GM12878 (cell line): ENCODE measurements around the gene SEMA3B. TPM values are rescaled to one million over a fixed set of nuclear protein-coding genes. Genes with fewer than 3 reads are reported as not detected.

Experiments
- ATAC-seq: fragments of 200-7000 bp; cut with Tn5 transposase; 3 replicates; pipeline ENCODE4 v1.9.1; 2020; ENCODE audit warnings: mild to moderate bottlenecking, moderate library complexity
- BruUV-seq: library from RNA; stranded (reverse); fragments of 400-500 nt; replicated peaks from 2 replicates; lab custom pipeline; 2021; lab: Mats Ljungman, UMichigan
- CTCF ChIA-PET: fragments of 300-600 bp; sonication (Branson Sonifier 250); formaldehyde crosslinking; extraction: SDS; loops from one replicate; lab custom pipeline; 2021; ENCODE audit warnings: inconsistent platforms; lab: Yijun Ruan, JAX
- POLR2A ChIA-PET: fragments of 350-600 bp; formaldehyde crosslinking; extraction: SDS; loops from one replicate; lab custom pipeline; 2021; ENCODE audit warnings: inconsistent platforms; lab: Charles Lee
- RAD21 ChIA-PET: fragments of 300-600 bp; sonication (Branson Sonifier 250); formaldehyde crosslinking; loops from one replicate; lab custom pipeline; 2023; ENCODE audit warnings: antibody characterized with exemption; ENCODE audit not compliant: unreplicated experiment; lab: Charles Lee
- SMC1A ChIA-PET: fragments of 300-600 bp; sonication (Branson Sonifier 250); formaldehyde crosslinking; loops from one replicate; lab custom pipeline; 2023; ENCODE audit not compliant: unreplicated experiment, uncharacterized antibody; lab: Charles Lee
- DNase-seq: peaks from one replicate; pipeline ENCODE4 v3.0.0-alpha.2; 2011; ENCODE audit warnings: low read depth, low spot score
- FAIRE-seq: peaks from 3 replicates; lab custom pipeline; 2011; peaks lifted over from hg19 to GRCh38; lab: Jason Lieb, UNC
- H2AFZ ChIP-seq: 2 replicates; pipeline ENCODE4 v1.6.0; 2011; ENCODE audit warnings: low read depth, low read length, control low read depth; ENCODE audit not compliant: control insufficient read depth
- H3K27ac ChIP-seq: 2 replicates; pipeline ENCODE4 v1.5.1; 2011; ENCODE audit warnings: control low read depth; ENCODE audit not compliant: control insufficient read depth, insufficient read depth
- H3K27me3 ChIP-seq, 2 experiments: replicated peaks in 1 of 2; 2 replicates each; pipeline versions ENCODE4 v1.6.0 to v1.6.1; 2011; ENCODE audit warnings: low read length in 1 of 2; ENCODE audit not compliant: control insufficient read depth in 2 of 2, insufficient read depth in 2 of 2
- H3K36me3 ChIP-seq, 2 experiments: 2 replicates each; pipeline ENCODE4 v1.5.1; 2011; ENCODE audit warnings: low read length in 1 of 2; ENCODE audit not compliant: control insufficient read depth in 2 of 2, insufficient read depth in 2 of 2
- H3K4me1 ChIP-seq: 2 replicates; pipeline ENCODE4 v1.6.1; 2011; ENCODE audit warnings: mild to moderate bottlenecking, low read length, moderate library complexity, mixed read lengths; ENCODE audit not compliant: control insufficient read depth, insufficient read depth
- H3K4me2 ChIP-seq: 2 replicates; pipeline ENCODE4 v1.6.0; 2011; ENCODE audit warnings: control low read depth; ENCODE audit not compliant: control insufficient read depth, insufficient read depth
- H3K4me3 ChIP-seq: fragments of 200-600 bp; sonication (generic); 2 replicates; pipeline ENCODE4 v1.5.1; 2016
- H3K79me2 ChIP-seq: 2 replicates; pipeline ENCODE4 v1.6.0; 2011; ENCODE audit warnings: low read length; ENCODE audit not compliant: control insufficient read depth, insufficient read depth
- H3K9ac ChIP-seq: 2 replicates; pipeline ENCODE4 v1.8.0; 2011; ENCODE audit warnings: low read length, control low read depth, mixed read lengths; ENCODE audit not compliant: control insufficient read depth, insufficient read depth
- H3K9me3 ChIP-seq: replicated peaks from 3 replicates; pipeline ENCODE4 v1.5.1; 2011; ENCODE audit warnings: mild to moderate bottlenecking, low read length; ENCODE audit not compliant: control insufficient read depth, insufficient read depth
- H4K20me1 ChIP-seq: 2 replicates; pipeline ENCODE4 v1.6.0; 2011; ENCODE audit not compliant: control insufficient read depth, insufficient read depth
- CBX3 ChIP-seq: fragments of 200-600 bp; sonication (generic); IDR thresholded peaks from 2 replicates; pipeline ENCODE4 v1.6.1; 2016; ENCODE audit warnings: low read depth, borderline replicate concordance
- CBX5 ChIP-seq: sonication (generic); IDR thresholded peaks from 2 replicates; pipeline ENCODE4 v1.6.1; 2016; ENCODE audit warnings: low read depth, moderate library complexity, mild to moderate bottlenecking, inconsistent platforms
- E2F4 ChIP-seq: IDR thresholded peaks from 2 replicates; pipeline ENCODE4 v1.6.1; 2012; ENCODE audit warnings: low read depth, low read length, improper control_type of control experiment
- EZH2 ChIP-seq: IDR thresholded peaks from 2 replicates; pipeline ENCODE4 v1.6.1; 2012; ENCODE audit warnings: low read depth, mild to moderate bottlenecking, control low read depth, inconsistent platforms, low read length, borderline replicate concordance; ENCODE audit not compliant: control insufficient read depth
- FOXK2 ChIP-seq: fragments of 450-650 bp; IDR thresholded peaks from 2 replicates; pipeline ENCODE4 v1.6.1; 2017; ENCODE audit warnings: mild to moderate bottlenecking, moderate library complexity
- LARP7 ChIP-seq: fragments of 450-650 bp; IDR thresholded peaks from 2 replicates; pipeline ENCODE4 v1.6.1; 2017; ENCODE audit warnings: mild to moderate bottlenecking
- PAX5 ChIP-seq: IDR thresholded peaks from 2 replicates; pipeline ENCODE4 v1.6.1; 2011; ENCODE audit warnings: low read depth, low read length, borderline replicate concordance
- SIN3A ChIP-seq: IDR thresholded peaks from 2 replicates; pipeline ENCODE4 v1.6.1; 2012; ENCODE audit warnings: low read depth, low read length, improper control_type of control experiment
- SMAD1 ChIP-seq: fragments of 450-650 bp; IDR thresholded peaks from 2 replicates; pipeline ENCODE4 v1.6.1; 2018; ENCODE audit warnings: mild to moderate bottlenecking, low read depth; ENCODE audit not compliant: partially characterized antibody
- TBL1XR1 ChIP-seq: IDR thresholded peaks from 2 replicates; pipeline ENCODE4 v1.6.1; 2012; ENCODE audit warnings: low read depth, low read length, improper control_type of control experiment
- ZNF622 ChIP-seq: fragments of 450-650 bp; IDR thresholded peaks from 2 replicates; pipeline ENCODE4 v1.6.1; 2017; ENCODE audit warnings: mild to moderate bottlenecking, inconsistent platforms
- WGBS: methylation state at CpG from one replicate; pipeline ENCODE4 v1.1.6; 2016; ENCODE audit warnings: low lambda C conversion rate; ENCODE audit not compliant: insufficient replicate concordance, insufficient coverage; ENCODE audit errors: missing lambda C conversion rate; 5-methylcytosine and 5-hydroxymethylcytosine counted together
- in situ Hi-C: fragments of 300-500 bp; cut with MboI; formaldehyde crosslinking; loops from 9 replicates; pipeline ENCODE4 v1.14.3; 2018; ENCODE audit warnings: mixed read lengths
- intact Hi-C: fragments of 100-400 bp; cut with micrococcal nuclease; formaldehyde crosslinking; loops from one replicate; pipeline ENCODE4 v1.14.2; 2022; ENCODE audit not compliant: unreplicated experiment
- polyA plus RNA-seq, 11 experiments: library from polyadenylated mRNA; depleted of rRNA in 4 of 11; unstranded in 6 of 11; stranded (reverse) in 5 of 11; fragments of >200 nt; fragmentation: Nextera tagmentation in 4 of 11; fragmentation: Illumina TruSeq in 1 of 11; extraction: Ambion mirVana in 4 of 11; extraction: Trizol in 1 of 11; gene quantifications; 1 replicate in 1 of 11; 2 replicates in 10 of 11; pipeline versions ENCODE4 v1.2.1 to v1.2.3, GENCODE V29; 2011 to 2016; ENCODE audit warnings: inconsistent platforms in 2 of 11, missing spikeins in 2 of 11, low read depth in 1 of 11
- total RNA-seq, 4 experiments: library from RNA; depleted of rRNA in 3 of 4; stranded (reverse); fragments of >200 nt in 3 of 4; fragmentation: Illumina TruSeq in 1 of 4; extraction: Trizol in 1 of 4; gene quantifications; 2 replicates each; pipeline versions ENCODE4 v1.2.1 to v1.2.3, GENCODE V29; 2013 to 2021

The SEMA3B gene
- total and polyA plus RNA-seq, 10 of the 15 experiments (the other 5 are each of a cell fraction or from before 2014, with no cell fraction given): 0.06 to 0.59 (median 0.14) TPM; not detected in 2

- no peaks in the 10 kb centered on the region for H4K20me1 ChIP-seq
- in situ Hi-C loops: no loop called here
- BruUV-seq: no TSS peak
These were observed 5.2 kb upstream of the SEMA3B start for GRCh38 chr3:50263478-50264382.

More at GRCh38 chr3:50263478-50264382, 5.2 kb upstream of the SEMA3B start:
- ATAC-seq: no peak
- no peak overlapping the region for H3K9ac ChIP-seq
- SMC1A ChIA-PET: interaction anchor here (1.0 to 1.3 kb wide), 2 partner anchors 9 to 36 kb away, joined by 3 read pairs; no protein-coding TSS in a partner anchor
- no peak overlapping the region for H2AFZ ChIP-seq
- H3K4me3 ChIP-seq: no peak overlapping the region
- 21% methylated on average over 6 of the region's 6 CpGs for WGBS
- POLR2A ChIA-PET: interaction anchor here (0.6 kb wide), 1 partner anchor 103 kb away, joined by 4 read pairs; no protein-coding TSS in a partner anchor
- H3K27ac ChIP-seq: no peak overlapping the region
- no peak overlapping the region for H3K4me2 ChIP-seq
- TF ChIP-seq PAX5 (no peak), CBX3 (no peak), SIN3A (no peak), SMAD1 (no peak), LARP7 (no peak), ZNF622 (no peak), CBX5 (no peak), EZH2 (no peak), FOXK2 (no peak), TBL1XR1 (no peak), E2F4 (no peak)
- TF ChIP-seq, all 136 proteins: peak for 0
- Histone ChIP-seq H3K4me1 (peaks cover 14% of the 10 kb centered on the region), H3K27me3 (peaks cover 0 to 4% of the 10 kb centered on the region in 2 experiments; a peak in 1 of 4 replicates), H3K79me2 (no peaks in the 10 kb centered on the region), H3K36me3 (no peaks in the 10 kb centered on the region), H3K9me3 (no peaks in the 10 kb centered on the region)
- RAD21 ChIA-PET: interaction anchor here (1.7 kb wide), 1 partner anchor 17 kb away, joined by 5 read pairs; no protein-coding TSS in a partner anchor
- DNase-seq: no peak
- no peak for FAIRE-seq
- CTCF ChIA-PET: interaction anchor here (1.0 to 7.9 kb wide), 3 partner anchors 17 to 69 kb away, joined by 3 to 43 read pairs (median 4); no protein-coding TSS in a partner anchor
- intact Hi-C loops: no loop called here
